ENCODE measurements around the gene NECTIN4. TPM values are rescaled to one million over a fixed set of nuclear protein-coding genes. Genes with fewer than 3 reads are reported as not detected.

NECTIN4 gene
- total RNA-seq, 1 donor from 2014 or later = not detected

- no peak for TF ChIP-seq CTCF (IDR thresholded peaks at IDR 0.05)
- DNase-seq = no peak
- POLR2A ChIA-PET = interaction anchor here (0.6 to 5.9 kb wide), 16 partner anchors 9 to 178 kb away, joined by 3 to 285 read pairs (median 22); partner anchors contain the start of genes ARHGAP30, DEDD, F11R and KLHDC9
- intact Hi-C loops (cut with micrococcal nuclease) = loop anchor here (10.0 kb wide), 1 partner anchor 347 kb away; no protein-coding TSS in a partner anchor
- Mint-ChIP-seq H3K4me1 (peaks cover 51% of the 10 kb centered on the region), H3K4me3 (peak overlapping the region; percentile 95), H3K27ac (peak overlapping the region; percentile 100), H3K9me3 (no peaks in the 10 kb centered on the region), H3K36me3 (ENCODE audit: low read depth) (peaks cover 83% of the 10 kb centered on the region), H3K27me3 (no peaks in the 10 kb centered on the region)
- no peak for ATAC-seq (ENCODE audit: low read depth)
- CTCF ChIA-PET = interaction anchor here (2.0 to 4.5 kb wide), 3 partner anchors 22 to 50 kb away, joined by 7 to 37 read pairs (median 27); partner anchors contain the start of genes ARHGAP30 and KLHDC9
Observed at GRCh38 chr1:161047436-161048420, 41.6 kb downstream of the NECTIN4 start.

GRCh38 chr1:161046605-161047228 lies 42.6 kb downstream of the NECTIN4 start:
- no peak for TF ChIP-seq CTCF (IDR thresholded peaks at IDR 0.05)
- Mint-ChIP-seq H3K27ac (peak overlapping the region; percentile 100), H3K4me1 (peaks cover 60% of the 10 kb centered on the region), H3K27me3 (no peaks in the 10 kb centered on the region), H3K36me3 (ENCODE audit: low read depth) (peaks cover 84% of the 10 kb centered on the region), H3K9me3 (no peaks in the 10 kb centered on the region), H3K4me3 (peak overlapping the region; percentile 95)
- DNase-seq = no peak
- intact Hi-C loops (cut with micrococcal nuclease) = loop anchor here (1.0 to 10.0 kb wide), 5 partner anchors 8 to 784 kb away; partner anchors contain the start of genes DCAF8 and TSTD1
- POLR2A ChIA-PET = interaction anchor here (0.6 to 5.9 kb wide), 26 partner anchors 8 to 659 kb away, joined by 3 to 285 read pairs (median 8); partner anchors contain the start of genes ARHGAP30, CD48, DEDD and F11R
- CTCF ChIA-PET = interaction anchor here (0.5 to 4.5 kb wide), 4 partner anchors 12 to 51 kb away, joined by 3 to 37 read pairs (median 17); partner anchors contain the start of genes ARHGAP30 and KLHDC9
- peak; percentile 32 for ATAC-seq (ENCODE audit: low read depth)

GRCh38 chr1:161045736-161046604 lies 43.4 kb downstream of the NECTIN4 start, which contains the start of gene USF1:
Gene USF1 (minus strand): TSS chr1:161045977. CDS start chr1:161043275, 2,702 bp downstream.
- no peak for TF ChIP-seq CTCF (IDR thresholded peaks at IDR 0.05)
- Mint-ChIP-seq H3K4me3 (peak within 1 kb of the TSS; percentile 95), H3K27me3 (no peaks in the 10 kb centered on the region), H3K4me1 (peaks cover 66% of the 10 kb centered on the region), H3K36me3 (ENCODE audit: low read depth) (peaks cover 84% of the 10 kb centered on the region), H3K27ac (peak within 1 kb of the TSS; percentile 100), H3K9me3 (no peaks in the 10 kb centered on the region)
- ChIA-PET CTCF (interaction anchor here (1.3 to 4.5 kb wide), 4 partner anchors 24 to 52 kb away, joined by 7 to 37 read pairs (median 18); partner anchors contain the start of genes ARHGAP30 and KLHDC9), POLR2A (interaction anchor here (0.5 to 5.9 kb wide), 39 partner anchors 8 to 699 kb away, joined by 3 to 285 read pairs (median 7); partner anchors contain the start of genes ARHGAP30, CD48, DEDD and F11R)
- peak; percentile 91 for DNase-seq
- ATAC-seq (ENCODE audit: low read depth) = peak; percentile 62
- intact Hi-C loops (cut with micrococcal nuclease) = loop anchor here (1.0 to 10.0 kb wide), 11 partner anchors 8 to 784 kb away; partner anchors contain the start of genes DCAF8, DEDD, F11R and KLHDC9
